GM19324 (cell line): ENCODE data around the gene PLGRKT.
"Not testable (repeated sequence)": the region's sequence is repeated elsewhere in the genome, so short reads cannot be mapped to it uniquely, and the experiment has no call there.

Experiments used
- ATAC-seq: cut with Tn5 transposase; IDR thresholded peaks from one replicate; pipeline ENCODE4 v1.9.1; 2021; ENCODE audit warnings: mild to moderate bottlenecking, moderate library complexity; ENCODE audit not compliant: unreplicated experiment, low FRiP score

PLGRKT gene

DNA sequence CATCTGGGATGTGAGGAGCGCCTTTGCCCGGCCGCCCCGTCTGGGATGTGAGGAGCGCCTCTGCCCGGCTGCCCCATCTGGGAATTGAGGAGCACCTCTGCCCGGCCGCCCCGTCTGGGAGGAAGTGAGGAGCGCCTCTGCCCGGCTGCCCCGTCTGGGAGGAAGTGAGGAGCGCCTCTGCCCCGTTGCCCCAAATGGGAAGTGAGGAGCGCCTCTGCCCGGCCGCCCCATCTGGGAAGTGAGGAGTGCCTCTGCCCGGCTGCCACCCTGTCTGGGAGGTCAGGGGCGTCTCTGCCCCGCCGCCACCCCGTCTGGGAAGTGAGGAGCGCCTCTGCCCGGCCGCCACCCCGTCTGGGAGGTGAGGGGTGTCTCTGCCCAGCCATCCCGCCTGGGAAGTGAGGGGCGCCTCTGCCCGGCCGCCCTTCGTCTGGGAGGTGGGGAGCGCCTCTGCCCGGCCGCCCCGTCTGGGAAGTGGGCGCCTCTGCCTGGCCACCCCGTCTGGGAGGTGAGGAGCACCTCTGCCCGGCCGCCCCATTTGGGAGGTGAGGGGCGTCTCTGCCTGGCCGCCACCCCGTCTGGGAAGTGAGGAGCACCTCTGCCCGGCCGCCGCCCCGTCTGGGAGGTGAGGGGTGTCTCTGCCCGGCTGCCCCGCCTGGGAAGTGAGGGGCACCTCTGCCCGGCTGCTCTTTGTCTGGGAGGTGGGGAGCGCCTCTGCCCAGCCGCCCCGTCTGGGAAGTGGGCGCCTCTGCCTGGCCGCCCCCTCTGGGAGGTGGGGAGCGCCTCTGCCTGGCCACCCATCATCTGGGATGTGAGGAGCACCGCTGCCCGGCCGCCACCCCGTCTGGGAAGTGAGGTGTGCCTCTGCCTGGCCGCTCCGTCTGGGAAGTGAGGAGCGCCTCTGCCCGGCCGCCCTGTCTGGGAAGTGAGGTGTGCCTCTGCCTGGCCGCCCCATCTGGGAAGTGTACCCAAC is 3.6 kb downstream of the PLGRKT start:
- not testable (repeated sequence) for ATAC-seq

DNA sequence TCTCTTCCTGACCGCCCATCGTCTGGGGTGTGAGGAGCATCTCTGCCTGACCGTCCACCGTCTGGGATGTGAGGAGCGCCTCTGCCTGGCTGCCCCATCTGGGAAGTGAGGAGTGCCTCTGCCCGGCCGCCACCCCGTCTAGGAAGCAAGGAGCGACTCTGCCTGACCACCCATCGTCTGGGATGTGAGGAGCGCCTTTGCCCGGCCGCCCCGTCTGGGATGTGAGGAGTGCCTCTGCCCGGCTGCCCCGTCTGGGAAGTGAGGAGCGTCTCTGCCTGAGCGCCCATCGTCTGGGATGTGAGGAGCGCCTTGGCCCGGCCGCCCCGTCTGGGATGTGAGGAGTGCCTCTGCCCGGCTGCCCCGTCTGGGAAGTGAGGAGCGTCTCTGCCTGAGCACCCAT is 4.4 kb downstream of the PLGRKT start:
- not testable (repeated sequence) for ATAC-seq

DNA sequence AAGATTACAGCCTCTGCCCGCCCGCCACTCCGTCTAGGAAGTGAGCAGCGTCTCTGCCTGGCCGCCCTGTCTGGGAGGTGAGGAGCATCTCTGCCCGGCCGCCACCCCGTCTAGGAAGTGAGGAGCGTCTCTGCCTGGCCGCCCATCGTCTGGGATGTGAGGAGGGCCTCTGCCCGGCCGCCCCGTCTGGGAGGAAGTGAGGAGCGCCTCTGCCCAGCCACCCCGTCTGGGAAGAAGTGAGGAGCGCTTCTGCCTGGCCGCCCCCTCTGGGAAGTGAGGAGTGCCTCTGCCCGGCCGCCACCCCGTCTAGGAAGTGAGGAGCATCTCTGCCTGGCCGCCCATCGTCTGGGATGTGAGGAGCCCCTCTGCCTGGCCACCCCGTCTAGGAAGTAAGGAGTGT is 4.8 kb downstream of the PLGRKT start:
- not testable (repeated sequence) for ATAC-seq

DNA sequence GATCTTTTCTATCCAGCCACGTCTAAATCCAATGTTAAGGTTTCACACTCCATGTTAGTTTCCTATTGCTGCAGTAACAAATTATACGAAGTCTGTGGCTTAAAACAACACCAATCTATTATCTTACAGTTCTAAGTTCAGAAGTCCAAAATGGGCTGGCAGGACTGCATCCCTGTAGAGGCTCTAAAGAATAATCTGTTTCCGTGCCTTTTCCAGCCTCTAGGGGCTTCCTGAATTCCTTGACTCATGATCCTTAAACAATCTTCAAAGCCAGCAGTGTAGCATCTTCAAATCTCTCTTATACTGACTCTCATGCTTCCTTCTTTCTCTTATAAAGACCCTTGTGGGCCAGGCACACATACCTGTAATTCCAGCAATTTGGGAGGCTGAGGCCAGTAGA is 6.8 kb downstream of the PLGRKT start:
- no peak for ATAC-seq

DNA sequence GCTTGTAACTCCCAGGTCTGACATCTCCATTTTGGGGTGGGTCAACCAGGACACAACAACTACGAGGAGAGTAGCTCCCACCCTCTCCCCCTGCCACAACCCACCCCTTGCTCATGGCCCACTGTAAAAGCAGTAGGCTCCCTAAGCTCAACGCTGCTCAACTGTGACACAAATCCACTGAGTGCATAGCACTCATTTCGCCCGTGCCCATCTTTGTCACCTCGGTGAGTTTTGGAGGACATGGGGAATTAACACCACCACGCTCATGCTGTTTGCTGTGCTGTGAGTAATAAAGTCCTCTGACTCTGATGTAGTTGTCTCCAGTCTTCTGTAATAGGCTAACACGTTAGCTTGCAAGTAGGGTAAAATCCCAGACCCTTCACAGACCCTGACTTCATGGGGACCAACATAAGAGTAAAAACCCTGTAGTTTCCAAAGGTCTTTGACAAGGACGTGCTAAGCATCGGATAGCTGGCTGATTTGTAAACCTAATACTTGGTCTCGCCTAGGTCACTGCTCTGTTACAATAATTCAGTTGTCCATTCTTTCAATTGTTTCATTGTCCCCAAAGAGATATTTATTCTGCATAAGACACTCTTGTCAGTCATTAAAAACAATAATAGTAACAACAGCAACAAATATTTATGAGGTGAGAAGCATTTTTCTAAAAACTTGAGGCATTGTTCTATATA is 7.7 kb downstream of the PLGRKT start:
- no peak for ATAC-seq

DNA sequence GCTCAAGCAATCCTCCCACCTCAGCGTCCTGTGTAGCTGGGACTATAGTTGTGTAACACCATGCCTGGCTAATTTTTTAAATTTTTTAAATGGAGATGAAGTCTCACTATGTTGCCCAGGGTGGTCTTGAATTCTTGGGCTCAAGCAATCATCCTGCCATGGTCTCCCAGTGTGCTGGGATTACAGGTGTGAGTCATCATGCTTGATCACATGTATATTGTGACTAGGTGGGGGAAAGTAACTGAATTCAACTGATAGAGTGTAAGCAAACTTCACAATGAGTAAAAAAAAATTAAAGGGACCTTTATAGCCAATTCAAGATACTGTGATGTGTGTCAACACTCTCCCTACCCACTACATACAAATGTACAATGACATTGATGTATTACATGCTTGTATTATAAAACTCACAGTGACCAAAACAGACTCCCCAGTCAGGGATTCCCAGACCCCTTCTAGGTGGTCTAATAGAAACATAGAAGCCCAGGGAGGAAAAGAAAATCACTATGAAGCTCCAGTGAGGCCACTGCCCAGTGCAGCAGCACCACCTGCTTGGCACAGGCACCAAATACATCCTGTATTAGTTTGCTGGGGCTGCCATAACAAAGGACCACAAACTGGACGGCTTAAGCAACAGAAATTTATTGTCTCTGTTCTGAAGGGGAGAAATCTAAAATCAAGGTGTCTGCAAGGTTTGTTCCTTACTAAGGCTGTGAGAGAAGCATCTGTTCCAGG is 8.8 kb downstream of the PLGRKT start:
- no peak for ATAC-seq

DNA sequence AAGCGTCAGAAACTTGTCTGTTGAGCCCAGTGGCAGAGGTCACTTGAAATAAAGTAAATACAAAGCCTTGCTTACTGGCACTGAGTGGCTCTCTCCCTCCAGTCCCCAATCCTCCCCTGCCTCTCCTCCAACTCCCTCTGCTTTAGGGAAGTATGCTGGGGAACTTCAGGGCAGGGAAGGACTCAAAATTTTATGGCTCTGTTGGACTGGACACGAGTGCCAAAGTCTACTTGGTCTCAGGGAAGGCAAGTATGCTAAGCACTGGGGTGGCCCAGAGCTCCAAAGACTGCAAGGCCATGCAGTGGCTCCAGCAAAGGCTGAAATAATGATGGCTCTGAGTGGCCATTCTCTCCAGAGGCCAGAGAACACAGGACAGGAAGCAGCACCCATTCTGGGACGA is 9.6 kb downstream of the PLGRKT start:
- no peak for ATAC-seq

DNA sequence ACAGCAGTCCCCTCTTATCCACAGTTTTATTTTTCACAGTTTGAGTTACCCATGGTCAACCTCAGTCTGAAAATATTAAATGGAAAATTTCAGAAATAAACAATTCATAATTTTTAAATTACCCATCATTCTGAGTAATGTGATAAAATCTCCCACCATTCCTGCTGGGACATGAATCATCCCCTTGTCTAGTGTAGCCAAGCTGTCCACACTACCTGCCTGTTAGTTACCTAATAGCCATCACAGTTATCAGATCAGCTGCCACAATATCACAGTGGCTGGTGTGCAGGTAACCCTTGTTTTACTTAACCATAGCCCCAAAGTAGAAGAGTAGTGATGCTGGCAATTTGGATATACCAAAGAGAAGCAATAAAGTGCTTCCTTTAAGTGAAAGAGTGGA is 10.7 kb downstream of the PLGRKT start:
- no peak for ATAC-seq

DNA sequence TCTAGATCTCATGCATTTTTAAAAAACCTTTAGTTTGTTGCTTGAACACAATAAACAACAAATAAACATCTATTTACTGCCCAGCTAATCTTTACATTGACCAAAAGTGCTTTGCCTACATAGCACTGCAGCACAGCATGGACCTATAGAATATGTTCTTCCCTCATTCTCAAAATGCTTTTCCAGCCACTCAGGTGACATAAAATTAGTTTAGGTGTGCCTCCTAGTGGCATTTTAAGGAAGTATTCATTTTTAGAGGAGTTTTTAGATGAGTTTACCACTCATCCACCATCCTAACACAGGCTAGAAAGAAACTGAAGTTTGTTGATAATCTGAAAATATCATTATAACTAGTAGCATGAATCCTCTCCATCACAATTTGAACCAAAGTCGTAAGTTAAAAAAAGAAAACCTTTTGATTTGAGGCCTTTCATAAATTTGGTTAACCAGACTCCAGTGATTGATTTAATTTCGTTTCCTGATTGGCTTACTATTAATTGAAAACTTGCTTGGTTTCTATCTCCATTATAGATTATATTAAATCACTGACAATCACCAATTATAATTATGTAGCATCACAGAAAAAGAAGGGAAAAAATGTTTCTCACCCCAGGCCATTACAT is 12.6 kb downstream of the PLGRKT start:
- ATAC-seq = no peak

DNA sequence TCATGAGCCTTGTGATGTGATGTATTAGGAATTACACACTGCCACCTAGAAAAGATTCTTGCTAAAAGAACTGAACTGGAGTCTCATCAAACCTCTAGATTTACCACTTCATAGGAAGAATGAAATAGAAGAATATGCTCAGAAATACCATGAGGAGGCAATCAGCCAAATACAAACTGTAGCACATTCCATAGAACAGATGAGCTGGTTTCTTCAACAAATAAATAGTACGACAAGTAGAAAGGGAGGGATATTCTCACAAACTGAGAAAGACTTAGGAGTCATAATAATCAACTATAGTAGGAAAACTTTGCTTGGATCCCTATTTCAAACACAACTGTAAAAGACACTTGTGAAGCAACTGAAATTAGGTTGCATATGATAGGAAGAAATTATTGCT is 15.4 kb downstream of the PLGRKT start:
- no peak for ATAC-seq

DNA sequence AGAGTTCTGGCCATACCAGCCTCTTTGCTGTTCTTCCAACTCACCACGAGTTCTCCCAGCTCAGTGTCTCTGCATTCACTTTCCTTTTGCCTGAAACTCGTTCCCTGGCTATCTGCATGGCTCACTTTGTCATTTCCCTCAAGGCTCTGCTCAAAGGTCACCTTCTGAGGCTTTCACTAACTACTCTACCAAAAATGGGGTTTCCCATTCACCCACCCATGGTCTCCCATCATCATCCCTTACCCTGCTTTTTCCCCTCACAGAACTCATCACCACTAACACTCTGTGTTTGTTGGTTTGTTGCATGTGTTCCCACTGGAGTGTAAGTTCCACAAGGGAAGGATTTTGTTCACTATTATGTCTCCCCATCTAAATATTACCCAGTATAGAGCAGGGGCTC is 16.6 kb downstream of the PLGRKT start:
- no peak for ATAC-seq

DNA sequence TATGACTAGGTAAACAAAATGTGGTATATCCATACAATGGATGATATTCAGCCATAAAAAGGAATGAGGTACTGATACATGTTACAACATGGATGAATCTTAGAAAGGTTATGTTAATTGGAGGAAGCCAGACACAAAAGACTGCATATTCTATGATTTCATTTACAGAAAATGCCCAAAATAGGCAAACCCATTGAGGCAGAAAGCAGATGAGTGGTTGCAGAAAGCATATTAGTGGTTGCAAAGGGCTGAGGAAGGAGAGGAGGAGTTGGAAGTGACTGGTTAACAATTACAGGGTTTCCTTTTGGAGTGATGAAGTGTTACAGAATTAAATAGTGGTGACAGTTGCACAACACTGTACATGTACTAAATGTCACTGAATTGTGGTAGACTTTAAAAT is 17.7 kb downstream of the PLGRKT start:
- ATAC-seq = no peak

DNA sequence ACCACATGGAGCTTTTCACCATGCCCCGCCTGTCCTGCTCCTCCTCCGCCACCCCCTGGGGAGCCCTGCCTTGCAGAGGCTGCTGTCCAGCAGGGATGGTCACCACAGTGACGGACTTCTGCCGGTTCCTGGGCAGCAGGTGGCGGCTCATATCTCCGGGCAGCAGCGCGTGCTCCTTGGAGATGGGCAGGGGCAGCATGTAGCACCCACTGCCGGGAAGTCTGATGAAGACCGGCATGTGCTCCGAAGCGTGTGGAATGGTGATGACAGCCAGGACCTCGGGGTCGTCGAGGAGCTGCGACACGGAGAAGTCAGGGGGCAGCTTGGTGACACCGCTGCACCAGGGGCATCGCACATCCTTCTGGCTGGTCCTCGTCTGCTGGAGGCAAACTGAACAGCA is 19.2 kb downstream of the PLGRKT start:
- no peak for ATAC-seq

DNA sequence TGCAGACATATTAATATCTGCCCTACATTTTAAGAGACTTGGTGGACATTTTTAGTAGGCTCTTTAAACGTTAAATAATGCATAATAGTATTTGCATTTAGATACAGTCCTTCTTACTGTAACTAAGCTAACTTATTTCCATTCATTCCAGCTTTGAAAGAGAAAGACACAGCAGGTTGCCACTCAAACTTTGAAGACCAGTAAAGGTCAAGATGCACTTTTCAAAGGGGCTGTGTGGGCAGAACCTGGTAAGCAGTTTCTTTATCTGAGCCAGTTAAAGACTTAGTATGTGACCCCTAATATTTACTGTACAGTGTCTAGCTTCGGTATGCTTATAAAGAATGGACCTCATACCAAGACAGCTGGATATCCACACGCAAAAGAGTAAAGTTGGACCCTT is 20.8 kb downstream of the PLGRKT start:
- no peak for ATAC-seq

DNA sequence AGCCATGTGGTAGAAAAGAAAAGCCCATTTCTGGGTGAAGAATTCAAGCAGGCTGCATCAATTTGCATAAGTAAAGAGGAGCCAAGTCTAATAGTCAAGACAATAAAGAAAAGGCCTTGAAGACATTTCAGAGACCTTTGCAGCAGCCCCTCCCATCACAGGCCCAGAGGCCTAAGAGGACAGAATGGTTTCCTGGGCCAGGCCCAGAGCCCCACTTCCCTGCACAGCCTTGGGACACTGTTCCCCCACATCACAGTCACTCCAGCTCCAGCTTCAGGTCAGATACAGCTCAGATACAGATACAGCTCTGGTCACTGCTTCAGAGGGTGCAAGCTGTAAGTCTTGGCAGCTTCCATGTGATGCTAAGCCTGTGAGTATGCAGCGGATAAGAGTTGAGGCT is 29.1 kb downstream of the PLGRKT start:
- ATAC-seq = no peak

DNA sequence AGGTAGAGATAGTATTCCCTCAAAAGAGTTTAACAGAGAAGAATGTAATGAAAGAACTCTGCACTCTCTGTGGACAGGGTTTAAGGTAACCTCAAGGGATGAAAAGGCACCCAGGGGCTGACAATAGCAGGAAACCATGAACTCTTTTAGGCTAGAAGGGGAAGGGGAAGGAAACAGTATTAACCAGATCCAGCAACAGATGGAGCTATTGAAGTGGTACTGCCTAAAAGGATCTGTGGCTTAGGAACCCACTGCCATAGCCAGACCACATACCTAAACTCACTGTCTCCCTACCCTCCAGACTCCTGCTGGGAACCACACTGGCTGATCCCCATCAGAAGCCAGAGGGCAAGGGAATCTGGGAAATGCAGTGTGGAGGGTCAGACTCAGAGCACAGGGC is 35.5 kb downstream of the PLGRKT start:
- ATAC-seq = no peak

DNA sequence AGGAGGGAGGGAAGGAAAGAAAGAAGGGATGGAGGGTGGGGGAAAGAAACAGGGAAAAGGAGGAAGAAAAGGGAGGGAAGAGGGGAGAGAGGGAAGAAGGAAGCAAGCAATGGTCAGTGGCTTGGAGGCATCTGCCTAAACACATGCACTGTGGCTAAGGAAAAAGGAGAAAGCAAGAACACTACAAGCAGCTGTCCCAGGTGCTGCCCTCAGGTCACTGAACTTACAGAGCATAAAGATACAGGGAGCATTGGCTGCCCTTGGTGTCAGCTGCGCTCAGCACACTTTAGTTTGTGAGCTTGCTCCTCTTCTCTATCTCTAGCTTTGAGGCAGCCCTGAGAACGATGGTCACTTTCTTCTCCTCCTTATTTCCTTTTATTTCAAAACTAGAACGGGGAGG is 40.2 kb downstream of the PLGRKT start:
- not testable (repeated sequence) for ATAC-seq

DNA sequence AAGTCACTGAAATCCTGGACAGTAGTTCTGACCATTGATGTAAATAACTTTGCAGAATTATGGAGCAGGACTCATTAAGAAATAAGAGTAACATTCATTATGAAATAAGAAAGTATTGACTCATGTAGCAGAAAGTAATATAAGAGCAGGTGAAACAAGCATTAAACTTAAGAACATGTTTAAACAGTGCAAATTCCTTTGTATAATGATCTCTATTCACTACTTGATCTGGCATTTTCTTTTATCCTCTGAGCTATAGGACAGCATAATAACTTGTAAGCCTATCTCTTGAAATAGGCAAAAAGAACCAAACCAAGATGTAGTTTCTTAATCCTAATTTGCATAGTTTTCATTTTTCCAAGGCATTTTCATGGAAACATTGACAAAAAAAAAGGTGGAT is 42.3 kb downstream of the PLGRKT start:
- no peak for ATAC-seq

DNA sequence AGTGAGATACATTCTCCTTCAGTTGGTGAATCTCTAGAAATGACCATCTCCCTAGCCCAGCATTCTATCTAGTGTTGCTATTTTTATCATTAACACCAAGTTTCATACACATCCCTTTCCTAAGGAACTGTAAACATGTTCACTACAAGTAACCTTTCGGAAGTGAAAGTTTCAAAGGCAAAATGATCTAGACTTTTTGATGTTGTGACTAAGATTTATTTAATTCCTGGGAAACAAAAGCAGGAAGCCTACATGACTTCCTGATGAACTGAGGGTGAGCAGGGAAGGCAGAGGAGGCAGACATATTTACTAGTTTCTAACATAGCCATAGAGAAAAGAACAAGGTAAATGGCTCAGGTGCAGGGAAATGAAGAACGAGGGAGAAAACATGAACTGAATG is 43.7 kb downstream of the PLGRKT start:
- ATAC-seq = not testable (repeated sequence)

DNA sequence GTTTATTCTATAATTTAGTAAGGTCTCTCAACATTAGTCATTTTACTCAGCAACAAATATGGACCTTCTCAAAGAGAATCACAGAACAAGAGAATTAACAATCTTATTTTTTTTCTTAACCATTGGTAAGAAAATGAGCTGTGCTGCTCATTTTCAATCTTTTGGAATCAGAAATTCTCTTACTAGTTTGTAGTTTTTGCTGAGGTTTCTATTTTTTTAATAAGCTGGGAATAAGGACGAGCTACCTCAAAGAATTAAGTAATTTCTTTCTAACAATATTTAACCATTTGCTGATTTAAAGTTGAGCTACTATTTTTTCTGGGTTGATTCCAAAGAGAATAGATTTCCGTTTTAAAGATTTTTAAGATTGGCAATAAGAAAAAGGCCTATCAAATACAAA is 44.2 kb downstream of the PLGRKT start:
- ATAC-seq = no peak

DNA sequence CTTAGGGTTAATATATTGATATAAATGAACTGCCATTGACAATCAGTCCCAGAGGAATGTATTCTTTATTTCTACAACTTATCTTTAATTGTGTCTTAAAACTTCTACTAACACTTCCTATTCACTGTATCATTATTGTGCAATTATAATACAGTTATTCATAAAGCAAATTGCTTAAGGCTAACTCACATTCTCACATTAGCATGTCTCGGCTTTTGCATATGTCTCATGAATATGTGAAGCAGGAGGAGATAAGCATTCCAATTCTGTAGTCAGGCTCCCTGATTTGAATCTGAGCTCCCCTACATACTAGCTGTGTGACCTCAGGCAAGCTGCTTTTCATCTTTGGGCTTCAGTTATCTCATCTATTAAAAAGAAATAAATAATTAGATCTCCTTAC is 45.4 kb downstream of the PLGRKT start:
- no peak for ATAC-seq
